ENCODE measurements around the gene CNGB1.

- TF ChIP-seq CTCF (IDR thresholded peaks at IDR 0.05 in 8 of 11, conservative IDR thresholded peaks at IDR 0.05 in 3 of 11) (no peak), POLR2A (IDR thresholded peaks at IDR 0.05) (no peak), POLR2AphosphoS5 (IDR thresholded peaks at IDR 0.05) (no peak)
Measured at GRCh38 chr16:57956924-57957672, 13.8 kb downstream of the CNGB1 start.
